Upper lobe of left lung (tissue), 4 donors: ENCODE data around the gene SIDT1.

Source experiments
- CTCF ChIP-seq, 6 experiments: fragments of 450-650 bp in 4 of 6; fragments of 200-600 bp in 2 of 6; sonication (generic) in 2 of 6; IDR thresholded peaks; one replicate each; pipeline ENCODE4 v1.5.1; 2016 to 2019; ENCODE audit warnings: antibody characterized with exemption in 6 of 6
- POLR2A ChIP-seq, 4 donors: fragments of 450-650 bp; IDR thresholded peaks; one replicate each; pipeline ENCODE4 v1.5.1; 2016 to 2017; ENCODE audit warnings: antibody characterized with exemption in 4 of 4, mild to moderate bottlenecking in 2 of 4

- TF ChIP-seq CTCF (IDR thresholded peaks at IDR 0.05) (no peak), POLR2A (IDR thresholded peaks at IDR 0.05) (no peak)
Observed at GRCh38 chr3:113570158-113570557, 37.8 kb downstream of the SIDT1 start.
